Fibroblast of the aortic adventitia (primary cell): ENCODE measurements around the gene DENND2A. TPM values are rescaled to one million over a fixed set of nuclear protein-coding genes. Genes with fewer than 3 reads are reported as not detected.
"Not testable (repeated sequence)": the region's sequence is repeated elsewhere in the genome, so short reads cannot be mapped to it uniquely, and the experiment has no call there.

ENCODE experiments used
- DNase-seq: peaks from one replicate; pipeline ENCODE4 v3.0.0-alpha.2; 2010; ENCODE audit warnings: low read depth
- H3K4me3 ChIP-seq: 2 replicates; pipeline ENCODE4 v1.5.1; 2011; ENCODE audit warnings: low read depth, mild to moderate bottlenecking, control low read depth, low read length, moderate library complexity
- total RNA-seq: library from RNA; depleted of rRNA; stranded (reverse); fragments of >200 nt; gene quantifications from 2 replicates; pipeline ENCODE4 v1.2.3, GENCODE V29; 2012; ENCODE audit warnings: low replicate concordance
- TF ChIP-seq, protein P1 (sequence below): IDR thresholded peaks from 2 replicates; pipeline ENCODE4 v1.5.1; 2011; ENCODE audit warnings: mild to moderate bottlenecking, low read length, control low read depth, inconsistent platforms; ENCODE audit not compliant: insufficient read depth

Gene DENND2A
- total RNA-seq, 1 donor: 17.7 TPM

DNA sequence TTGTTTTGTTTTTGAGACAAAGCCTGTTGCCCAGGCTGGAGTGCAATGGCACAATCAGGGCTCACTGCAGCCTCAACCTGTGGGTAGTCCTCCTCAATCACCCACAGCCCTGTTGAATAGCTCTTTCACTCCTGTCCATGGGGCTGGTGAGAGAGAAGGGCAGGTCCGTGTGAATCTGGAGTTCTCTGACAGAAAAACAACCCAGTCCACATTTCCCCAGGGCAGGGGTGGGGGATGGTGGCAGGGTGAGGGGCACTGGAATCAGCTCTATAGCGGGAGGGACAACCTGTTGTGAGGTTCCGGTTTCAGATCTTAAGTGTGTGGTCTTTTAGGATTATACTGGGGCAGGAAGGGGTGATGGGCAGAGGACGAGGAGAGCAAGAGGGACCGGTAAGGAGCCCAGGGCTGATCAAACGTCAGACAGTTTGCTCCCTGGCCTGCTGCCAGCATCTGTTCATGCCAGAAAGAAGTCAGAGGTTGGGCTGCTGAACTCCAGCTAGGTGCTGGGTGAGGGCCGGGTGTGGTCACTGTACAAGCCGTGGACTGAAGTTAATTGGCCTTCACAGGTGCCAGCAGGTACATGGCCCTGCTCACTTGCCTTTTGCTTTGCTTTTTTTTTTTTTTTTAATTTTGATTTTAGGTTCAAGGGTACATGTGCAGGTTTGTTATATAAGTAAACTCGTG lies 128.2 kb downstream of the DENND2A start:
- no peak overlapping the region for H3K4me3 ChIP-seq
- DNase-seq: no peak
- TF ChIP-seq, protein P1, sequence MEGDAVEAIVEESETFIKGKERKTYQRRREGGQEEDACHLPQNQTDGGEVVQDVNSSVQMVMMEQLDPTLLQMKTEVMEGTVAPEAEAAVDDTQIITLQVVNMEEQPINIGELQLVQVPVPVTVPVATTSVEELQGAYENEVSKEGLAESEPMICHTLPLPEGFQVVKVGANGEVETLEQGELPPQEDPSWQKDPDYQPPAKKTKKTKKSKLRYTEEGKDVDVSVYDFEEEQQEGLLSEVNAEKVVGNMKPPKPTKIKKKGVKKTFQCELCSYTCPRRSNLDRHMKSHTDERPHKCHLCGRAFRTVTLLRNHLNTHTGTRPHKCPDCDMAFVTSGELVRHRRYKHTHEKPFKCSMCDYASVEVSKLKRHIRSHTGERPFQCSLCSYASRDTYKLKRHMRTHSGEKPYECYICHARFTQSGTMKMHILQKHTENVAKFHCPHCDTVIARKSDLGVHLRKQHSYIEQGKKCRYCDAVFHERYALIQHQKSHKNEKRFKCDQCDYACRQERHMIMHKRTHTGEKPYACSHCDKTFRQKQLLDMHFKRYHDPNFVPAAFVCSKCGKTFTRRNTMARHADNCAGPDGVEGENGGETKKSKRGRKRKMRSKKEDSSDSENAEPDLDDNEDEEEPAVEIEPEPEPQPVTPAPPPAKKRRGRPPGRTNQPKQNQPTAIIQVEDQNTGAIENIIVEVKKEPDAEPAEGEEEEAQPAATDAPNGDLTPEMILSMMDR: no peak

DNA sequence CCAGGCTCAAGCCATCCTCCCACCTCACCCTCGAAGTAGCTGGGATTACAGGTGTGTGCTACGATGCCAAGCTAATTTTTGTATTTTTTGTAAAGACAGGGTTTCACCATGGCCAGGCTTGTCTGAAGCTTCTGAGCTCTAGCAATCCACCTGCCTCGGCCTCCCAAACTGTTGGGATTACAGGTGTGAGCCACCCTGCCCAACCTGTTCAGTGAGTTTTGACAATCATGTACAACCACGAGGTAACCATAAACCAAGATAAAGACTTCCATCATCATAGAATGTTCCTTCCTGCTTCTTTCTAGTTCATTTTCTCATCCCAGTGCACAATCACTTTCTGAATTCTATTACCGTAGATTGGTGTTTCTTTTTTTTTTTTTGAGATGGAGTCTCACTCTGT lies 130.8 kb downstream of the DENND2A start:
- no peak overlapping the region for H3K4me3 ChIP-seq
- TF ChIP-seq, protein P1: no peak
- no peak for DNase-seq

DNA sequence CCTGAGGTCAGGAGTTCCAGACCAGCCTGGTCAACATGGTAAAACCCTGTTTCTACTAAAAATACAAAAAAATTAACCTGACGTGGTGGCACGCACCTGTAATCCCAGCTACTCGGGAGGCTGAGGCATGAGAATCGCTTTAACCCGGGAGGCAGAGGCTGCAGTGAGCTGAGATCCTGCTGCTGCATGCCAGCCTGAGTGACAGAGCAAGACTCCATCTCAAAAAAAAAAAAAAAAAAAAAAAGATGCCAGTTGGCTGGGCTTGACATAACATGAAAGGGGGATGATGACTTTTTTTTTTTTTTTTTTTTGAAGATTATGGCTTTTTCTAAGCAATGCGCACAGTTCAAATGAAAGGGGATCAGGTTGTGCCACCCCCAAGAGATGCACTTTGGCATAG lies 133.1 kb downstream of the DENND2A start:
- not testable (repeated sequence) for H3K4me3 ChIP-seq, DNase-seq

DNA sequence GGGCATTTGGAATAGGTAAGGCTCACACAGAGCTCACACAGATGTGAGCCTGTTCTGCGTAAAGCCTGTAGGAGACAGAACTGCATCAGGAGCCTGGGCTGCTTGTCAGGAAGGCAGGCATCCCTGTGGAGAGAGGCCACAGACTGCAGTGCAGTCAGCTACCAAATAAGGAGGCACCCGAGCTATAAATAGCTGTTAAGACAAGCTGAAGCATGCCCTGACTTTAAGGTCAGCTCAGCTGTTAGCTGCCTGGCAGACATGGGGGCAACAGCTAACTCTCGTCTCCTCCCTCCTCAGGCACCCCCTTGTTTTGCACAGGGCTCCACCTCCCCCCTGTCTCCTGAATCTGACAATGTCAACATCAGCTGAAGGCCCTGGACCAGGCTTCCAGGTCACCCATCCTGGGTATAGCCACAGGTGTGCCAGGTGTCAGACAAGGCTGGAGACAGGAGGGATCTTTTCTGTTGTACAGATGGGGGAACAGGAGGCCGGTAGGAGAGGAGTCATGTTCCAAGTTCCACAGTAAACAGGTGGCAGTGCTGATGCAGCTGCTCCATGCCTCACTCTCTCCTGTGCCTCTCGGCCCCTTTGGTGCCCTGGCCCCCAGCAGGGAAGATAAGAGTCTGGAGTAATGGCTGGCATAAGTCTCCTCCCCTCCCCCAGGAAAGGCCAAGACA lies 133.7 kb downstream of the DENND2A start:
- H3K4me3 ChIP-seq: no peak overlapping the region
- peak; percentile 57 for DNase-seq
- TF ChIP-seq, protein P1: peak; percentile 29

DNA sequence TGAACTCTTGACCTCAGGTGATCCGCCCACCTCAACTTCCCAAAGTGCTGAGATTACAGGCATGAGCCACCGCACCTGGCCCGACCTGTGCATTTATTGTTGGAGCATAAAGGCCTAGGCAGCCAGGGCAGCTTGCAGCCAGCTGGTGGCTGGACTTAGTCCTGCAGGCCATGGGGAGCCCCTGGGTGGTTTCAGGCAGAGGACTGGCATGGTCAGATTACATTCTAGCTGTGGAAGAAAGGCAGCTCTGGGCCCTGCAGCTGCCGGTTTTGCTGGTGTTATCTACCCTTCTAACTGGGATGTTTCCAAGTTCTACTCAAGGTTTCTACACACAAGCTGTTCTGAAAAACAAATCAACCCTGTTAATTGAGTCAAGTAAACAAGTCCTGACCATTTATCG lies 138.6 kb downstream of the DENND2A start:
- TF ChIP-seq, protein P1: no peak
- H3K4me3 ChIP-seq: no peak overlapping the region
- no peak for DNase-seq

DNA sequence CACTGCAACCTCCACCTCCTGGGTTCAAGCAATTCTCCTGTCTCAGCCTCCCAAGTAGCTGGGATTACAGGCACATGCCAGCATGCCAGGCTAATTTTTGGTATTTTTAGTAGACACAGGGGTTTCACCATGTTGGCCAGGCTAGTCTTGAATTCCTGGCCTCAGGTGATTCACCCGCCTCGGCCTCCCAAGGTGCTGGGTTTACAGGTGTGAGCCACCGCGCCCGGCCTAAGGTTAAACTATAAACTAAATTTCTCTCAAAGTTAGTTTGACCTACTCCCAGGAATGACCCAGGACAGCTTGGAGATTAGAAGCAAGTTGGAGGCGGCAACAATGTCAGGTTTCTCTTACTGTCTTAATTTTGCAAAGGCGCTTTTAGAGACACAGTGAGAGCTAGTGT lies 142.8 kb downstream of the DENND2A start:
- H3K4me3 ChIP-seq, DNase-seq: not testable (repeated sequence)

DNA sequence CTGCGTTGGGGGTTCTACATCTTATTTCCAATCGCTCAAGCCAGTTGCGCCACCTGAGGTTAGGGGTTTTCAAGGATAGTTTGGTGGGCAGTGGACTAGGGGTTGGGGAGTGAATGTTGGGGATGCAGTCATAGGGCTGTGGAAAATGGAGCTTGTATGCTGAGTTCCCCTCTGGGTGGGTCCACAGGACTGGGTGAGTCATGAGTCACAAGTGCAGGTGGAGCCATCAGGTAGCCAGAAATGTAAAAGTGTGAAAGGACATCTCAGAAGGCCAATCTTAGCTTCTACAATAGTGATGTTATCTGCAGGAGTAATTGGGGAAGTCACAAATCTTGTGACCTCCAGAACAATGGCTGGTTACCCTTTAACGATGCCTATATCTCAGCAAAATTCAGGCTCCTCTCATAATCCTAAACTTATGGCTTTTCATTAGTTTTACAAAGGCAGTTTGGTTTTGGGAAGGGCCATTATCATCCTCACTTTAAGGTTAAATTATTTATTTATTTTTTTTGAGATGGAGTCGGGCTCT lies 143.3 kb downstream of the DENND2A start:
- no peak overlapping the region for H3K4me3 ChIP-seq
- TF ChIP-seq, protein P1: no peak
- no peak for DNase-seq
